Activated CD4-positive, alpha-beta T cell treated with anti-CD3 and anti-CD28 coated beads for 24 hours (primary cell): ENCODE measurements around the gene ANKRD31.

Source experiments
- DNase-seq, 2 donors: peaks; one replicate each; pipeline ENCODE4 v3.0.0-alpha.2; 2020; ENCODE audit warnings: low read depth in 2 of 2

The ANKRD31 gene

GRCh38 chr5:75058986-75059535 lies 177.6 kb downstream of the ANKRD31 start:
- DNase-seq = no peak

- DNase-seq = no peak
Observed at GRCh38 chr5:75057561-75057960, 179.1 kb downstream of the ANKRD31 start.

GRCh38 chr5:75055727-75056144 lies 180.9 kb downstream of the ANKRD31 start:
- no peak for DNase-seq

GRCh38 chr5:75054134-75054930 lies 182.3 kb downstream of the ANKRD31 start:
- DNase-seq = no peak

- peak; percentile 14 to 43 for DNase-seq
Observed at GRCh38 chr5:75053304-75054133, 183.2 kb downstream of the ANKRD31 start.

- DNase-seq = no peak
Observed at GRCh38 chr5:75053054-75053303, 183.7 kb downstream of the ANKRD31 start.

- DNase-seq = no peak
Observed at GRCh38 chr5:75052192-75053053, 184.3 kb downstream of the ANKRD31 start, which contains the start of gene GCNT4. TSS of gene GCNT4 (minus strand) at chr5:75052558. CDS start at chr5:75030037, 22,521 bp downstream.

GRCh38 chr5:75051217-75051751 lies 185.4 kb downstream of the ANKRD31 start:
- peak in 1 of 2 donors; percentile 7 for DNase-seq

- DNase-seq = no peak
Observed at GRCh38 chr5:75050415-75050814, 186.3 kb downstream of the ANKRD31 start.

- DNase-seq = peak; percentile 42 to 47
Observed at GRCh38 chr5:75049456-75050351, 187.0 kb downstream of the ANKRD31 start.

GRCh38 chr5:75048457-75048953 lies 188.2 kb downstream of the ANKRD31 start:
- DNase-seq = no peak

- no peak for DNase-seq
Observed at GRCh38 chr5:75047356-75047755, 189.3 kb downstream of the ANKRD31 start.

GRCh38 chr5:75046366-75047142 lies 190.1 kb downstream of the ANKRD31 start:
- no peak for DNase-seq

GRCh38 chr5:75045071-75045470 lies 191.6 kb downstream of the ANKRD31 start:
- no peak for DNase-seq

- DNase-seq = no peak
Observed at GRCh38 chr5:75044406-75044805, 192.3 kb downstream of the ANKRD31 start.

GRCh38 chr5:75043633-75044264 lies 192.9 kb downstream of the ANKRD31 start:
- DNase-seq = no peak

- no peak for DNase-seq
Observed at GRCh38 chr5:75042522-75042921, 194.2 kb downstream of the ANKRD31 start.

- no peak for DNase-seq
Observed at GRCh38 chr5:75040973-75041372, 195.7 kb downstream of the ANKRD31 start.

- peak in 1 of 2 donors; percentile 13 for DNase-seq
Observed at GRCh38 chr5:75037106-75037505, 199.6 kb downstream of the ANKRD31 start.
